OCI-LY3 (cell line): ENCODE measurements around the gene DNMT3A.

Experiments
- H2AFZ ChIP-seq: fragments of 200-600, 300-600 bp; shearing (Covaris generic); 2 replicates; pipeline ENCODE4 v1.6.0; 2014; ENCODE audit warnings: antibody characterized with exemption, low read depth, low read length
- H3K27ac ChIP-seq: fragments of 200-600, 300-600 bp; sonication (generic); 2 replicates; pipeline ENCODE4 v1.5.1; 2014; ENCODE audit warnings: mild to moderate bottlenecking, low read length, moderate library complexity, mixed read lengths
- H3K27me3 ChIP-seq: fragments of 200-600, 300-600 bp; sonication (generic); 2 replicates; pipeline ENCODE4 v1.6.1; 2014; ENCODE audit warnings: low read depth, low read length, mixed read lengths
- H3K36me3 ChIP-seq: fragments of 200-600, 300-600 bp; sonication (generic); replicated peaks from 2 replicates; pipeline ENCODE3; 2014; ENCODE audit warnings: low read depth, low read length, mixed read lengths
- H3K4me1 ChIP-seq: fragments of 300-600, 200-600 bp; sonication (generic); 2 replicates; pipeline ENCODE4 v1.6.1; 2014; ENCODE audit warnings: low read length, mixed read lengths
- H3K4me2 ChIP-seq: fragments of 200-600, 300-600 bp; sonication (generic); 2 replicates; pipeline ENCODE4 v1.6.1; 2014; ENCODE audit warnings: low read length, mixed read lengths
- H3K4me3 ChIP-seq: fragments of 300-600, 200-600 bp; sonication (generic); 2 replicates; pipeline ENCODE4 v1.5.1; 2014; ENCODE audit warnings: antibody characterized with exemption, mild to moderate bottlenecking, low read length, moderate library complexity
- H3K79me2 ChIP-seq: fragments of 300-600, 200-600 bp; shearing (Covaris generic); 2 replicates; pipeline ENCODE4 v1.6.1; 2014; ENCODE audit warnings: mild to moderate bottlenecking, low read length, mixed read lengths
- H3K9ac ChIP-seq: fragments of 300-600, 200-600 bp; shearing (Covaris generic); 2 replicates; pipeline ENCODE4 v1.6.0; 2014; ENCODE audit warnings: mild to moderate bottlenecking, low read length, moderate library complexity
- H3K9me3 ChIP-seq: fragments of 200-600, 300-600 bp; shearing (Covaris generic); 2 replicates; pipeline ENCODE4 v1.6.1; 2014; ENCODE audit warnings: low read length, mixed read lengths; ENCODE audit not compliant: insufficient read depth
- H4K20me1 ChIP-seq: fragments of 200-600, 300-600 bp; sonication (generic); 2 replicates; pipeline ENCODE4 v1.6.1; 2016; ENCODE audit warnings: low read length, mixed read lengths; ENCODE audit not compliant: insufficient read depth
- CTCF ChIP-seq: fragments of 200-600, 300-600 bp; sonication (generic); IDR thresholded peaks from 2 replicates; pipeline ENCODE4 v1.5.1; 2014; ENCODE audit warnings: antibody characterized with exemption, low read length, low read depth
- EZH2phosphoT487 ChIP-seq: fragments of 200-600 bp; shearing (Covaris generic); IDR thresholded peaks from 2 replicates; pipeline ENCODE4 v1.6.1; 2018; ENCODE audit warnings: antibody characterized with exemption, mixed run types, low read depth

Gene DNMT3A

DNA sequence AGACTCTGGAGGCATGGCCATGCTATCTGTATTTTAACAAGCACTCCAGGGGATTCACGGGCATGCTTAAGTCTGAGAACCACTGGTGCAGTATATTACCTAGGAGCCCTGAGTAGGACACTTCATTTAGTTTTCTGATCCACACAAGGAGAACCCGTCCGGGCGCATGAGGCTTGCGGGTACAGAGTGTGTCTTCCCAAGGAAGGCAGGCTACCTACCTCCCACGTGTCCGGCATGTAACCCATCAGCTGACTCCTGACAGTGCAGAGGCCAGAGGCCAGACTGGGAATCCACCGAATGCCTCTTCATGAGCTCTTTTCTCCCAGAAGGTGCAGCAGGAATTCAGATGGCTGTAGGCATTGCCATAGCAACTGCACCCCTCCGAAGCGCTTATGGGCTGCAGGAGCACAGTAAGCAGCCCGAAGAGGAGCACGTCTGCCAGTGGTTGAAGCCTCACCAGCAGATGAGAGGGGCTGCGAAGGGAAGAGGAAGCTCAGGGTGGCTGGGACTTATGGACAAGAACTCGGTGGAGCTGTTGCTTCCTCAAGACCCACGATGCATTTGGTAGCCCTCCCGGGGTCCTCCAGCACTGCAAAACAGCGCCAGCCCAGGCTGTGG is 33.8 kb upstream of the DNMT3A start:
- H4K20me1 ChIP-seq, result no peaks in the 10 kb centered on the region
- no peak overlapping the region for H3K9ac ChIP-seq
- H3K9me3 ChIP-seq, result no peaks in the 10 kb centered on the region
- H3K27me3 ChIP-seq, result no peaks in the 10 kb centered on the region
- H3K4me2 ChIP-seq, result no peak overlapping the region
- peaks cover 4% of the 10 kb centered on the region for H3K36me3 ChIP-seq
- no peaks in the 10 kb centered on the region for H3K79me2 ChIP-seq
- H2AFZ ChIP-seq, result no peak overlapping the region
- TF ChIP-seq EZH2phosphoT487, result no peak
- no peak for TF ChIP-seq CTCF
- H3K4me1 ChIP-seq, result peaks cover 28% of the 10 kb centered on the region
- H3K27ac ChIP-seq, result no peak overlapping the region
- no peak overlapping the region for H3K4me3 ChIP-seq

DNA sequence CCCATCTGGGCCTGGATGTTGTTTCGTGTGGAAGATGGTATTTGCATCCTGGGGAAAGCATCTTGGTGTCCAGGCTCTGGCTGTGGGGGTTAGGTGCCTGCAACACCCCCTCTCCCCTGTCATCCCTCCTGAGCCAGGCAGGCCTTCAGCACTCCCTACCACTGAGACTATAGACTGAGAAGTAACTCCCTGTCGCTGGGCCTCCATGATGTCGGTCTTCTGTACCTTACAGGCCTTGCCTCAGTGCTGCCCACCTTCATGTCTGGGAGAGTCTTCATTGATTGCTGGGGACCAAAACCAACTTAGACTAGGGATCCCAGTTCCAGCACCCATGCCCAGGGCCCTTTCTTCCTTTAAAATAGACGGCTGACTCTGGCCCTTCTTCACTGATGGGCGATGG is 33.1 kb upstream of the DNMT3A start:
- Histone ChIP-seq H3K27me3 (no peaks in the 10 kb centered on the region), H2AFZ (no peak overlapping the region), H3K9ac (no peak overlapping the region), H3K4me3 (no peak overlapping the region), H3K4me1 (peaks cover 22% of the 10 kb centered on the region), H3K79me2 (no peaks in the 10 kb centered on the region), H4K20me1 (no peaks in the 10 kb centered on the region), H3K36me3 (peaks cover 4% of the 10 kb centered on the region), H3K9me3 (no peaks in the 10 kb centered on the region), H3K4me2 (no peak overlapping the region), H3K27ac (no peak overlapping the region)
- TF ChIP-seq CTCF (no peak), EZH2phosphoT487 (no peak)

DNA sequence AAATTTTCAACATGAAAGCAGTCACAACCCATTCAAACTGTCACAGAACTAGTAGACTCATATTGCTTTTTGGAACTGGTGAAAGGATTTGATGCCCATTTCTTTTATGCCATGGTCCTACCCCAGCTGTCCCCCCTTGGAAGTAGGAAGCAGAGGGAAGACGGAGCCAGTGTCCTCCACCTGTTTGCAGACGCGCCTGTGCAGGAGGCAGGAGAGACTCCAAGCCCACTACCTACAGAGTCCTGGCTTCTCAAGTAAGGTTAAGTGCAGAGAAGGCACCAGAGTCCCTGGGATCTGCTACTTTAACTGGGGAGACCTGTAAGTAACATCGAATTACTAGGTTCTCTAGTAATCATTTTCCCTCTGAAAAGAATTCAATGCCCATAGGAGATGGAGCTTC is 32.7 kb upstream of the DNMT3A start:
- Histone ChIP-seq H3K27me3 (no peaks in the 10 kb centered on the region), H3K4me1 (peaks cover 18% of the 10 kb centered on the region), H3K79me2 (no peaks in the 10 kb centered on the region), H2AFZ (no peak overlapping the region), H4K20me1 (no peaks in the 10 kb centered on the region), H3K9ac (no peak overlapping the region), H3K4me2 (no peak overlapping the region), H3K36me3 (peaks cover 4% of the 10 kb centered on the region), H3K9me3 (no peaks in the 10 kb centered on the region), H3K4me3 (no peak overlapping the region), H3K27ac (no peak overlapping the region)
- TF ChIP-seq CTCF, result no peak
- no peak for TF ChIP-seq EZH2phosphoT487

DNA sequence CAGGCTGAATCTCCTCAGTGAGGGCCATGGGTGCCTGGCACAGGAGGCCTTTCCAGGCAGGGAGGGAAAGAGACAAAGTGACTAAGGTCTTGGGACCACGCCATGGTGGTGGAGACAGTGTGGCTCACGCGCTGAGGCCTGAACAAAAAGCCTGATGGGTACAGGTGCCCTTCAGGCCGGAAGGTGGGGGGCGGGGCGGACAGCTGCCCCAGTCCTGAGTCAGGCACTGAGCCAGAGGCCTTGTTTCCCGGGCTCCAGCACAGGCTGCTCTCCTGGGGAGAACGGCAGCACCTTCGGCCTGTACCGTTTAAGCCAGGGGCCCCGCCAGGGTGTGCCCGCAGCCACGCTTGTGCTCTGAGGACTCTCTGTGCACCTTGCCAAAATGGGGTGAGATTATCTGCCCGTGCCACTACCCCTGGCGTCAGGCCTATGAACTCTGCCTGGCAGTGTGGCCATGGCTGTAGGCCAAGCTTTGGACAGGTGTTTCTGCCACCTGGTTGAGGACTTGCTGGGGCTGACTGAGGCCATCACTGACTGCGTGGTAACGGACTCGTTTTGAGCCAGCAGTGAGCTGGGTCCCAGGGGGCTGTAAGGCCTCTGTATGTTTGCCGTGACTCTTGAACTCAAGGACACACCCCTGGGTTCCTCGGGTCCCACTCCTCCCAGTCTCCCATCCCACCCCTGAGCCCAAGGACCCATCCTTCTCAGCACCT is 31.7 kb upstream of the DNMT3A start:
- no peaks in the 10 kb centered on the region for H3K27me3 ChIP-seq
- H3K4me3 ChIP-seq, result no peak overlapping the region
- H3K36me3 ChIP-seq, result peaks cover 4% of the 10 kb centered on the region
- H3K79me2 ChIP-seq, result no peaks in the 10 kb centered on the region
- H3K9ac ChIP-seq, result no peak overlapping the region
- H2AFZ ChIP-seq, result no peak overlapping the region
- no peak overlapping the region for H3K27ac ChIP-seq
- H3K4me2 ChIP-seq, result no peak overlapping the region
- peaks cover 15% of the 10 kb centered on the region for H3K4me1 ChIP-seq
- TF ChIP-seq CTCF (no peak), EZH2phosphoT487 (no peak)
- no peaks in the 10 kb centered on the region for H4K20me1 ChIP-seq
- H3K9me3 ChIP-seq, result no peaks in the 10 kb centered on the region
